ENCODE results near the gene RASSF3.

- no peak for TF ChIP-seq CTCF (IDR thresholded peaks at IDR 0.05)
- no peak for TF ChIP-seq POLR2A (IDR thresholded peaks at IDR 0.05)
- TF ChIP-seq EP300 (IDR thresholded peaks at IDR 0.05): no peak
Observed at GRCh38 chr12:64729909-64730587, 119.8 kb downstream of the RASSF3 start.
